Gastrocnemius medialis (tissue), 4 donors: Measurements from ENCODE around the gene RNF144A. TPM values are rescaled to one million over a fixed set of nuclear protein-coding genes. Genes with fewer than 3 reads are reported as not detected.

ENCODE experiments used
- ATAC-seq, 2 donors: fragments of 150-250 bp; one replicate each; pipeline ENCODE4 v1.9.1; 2016
- DNase-seq, 2 donors: peaks; one replicate each; pipeline ENCODE4 v3.0.0-alpha.2; 2019
- H3K27ac ChIP-seq, 4 donors: fragments of 200-600 bp; sonication (generic); 1 replicate in 1 of 4; 2 replicates in 3 of 4; pipeline ENCODE4 v1.5.1; 2016 to 2018; ENCODE audit warnings: mild to moderate bottlenecking in 2 of 4, moderate library complexity in 1 of 4
- H3K27me3 ChIP-seq, 3 donors: fragments of 200-600 bp; sonication (generic) in 2 of 3; 1 replicate in 1 of 3; 2 replicates in 2 of 3; pipeline versions ENCODE4 v1.5.1 to v1.6.0; 2016 to 2019; ENCODE audit warnings: mild to moderate bottlenecking in 1 of 3, moderate library complexity in 1 of 3
- H3K36me3 ChIP-seq, 2 donors: fragments of 200-600 bp; sonication (generic) in 1 of 2; one replicate each; pipeline ENCODE4 v1.5.1; 2017 to 2018
- H3K4me1 ChIP-seq, 2 donors: fragments of 200-600 bp; sonication (generic) in 1 of 2; one replicate each; pipeline ENCODE4 v1.5.1; 2016 to 2017; ENCODE audit warnings: mild to moderate bottlenecking in 2 of 2
- H3K4me3 ChIP-seq, 4 donors: fragments of 200-600 bp; sonication (generic) in 3 of 4; 1 replicate in 1 of 4; 2 replicates in 3 of 4; pipeline ENCODE4 v1.5.1; 2016 to 2019; ENCODE audit warnings: mild to moderate bottlenecking in 2 of 4
- H3K9me3 ChIP-seq, 3 donors: fragments of 200-600 bp; sonication (generic) in 2 of 3; 1 replicate in 1 of 3; 2 replicates in 2 of 3; pipeline ENCODE4 v1.5.1; 2016 to 2019
- POLR2A ChIP-seq, 2 donors: fragments of 450-650 bp; IDR thresholded peaks; one replicate each; pipeline ENCODE4 v1.6.1; 2017; ENCODE audit warnings: antibody characterized with exemption in 2 of 2, mild to moderate bottlenecking in 2 of 2, moderate library complexity in 2 of 2
- in situ Hi-C, 4 donors: fragments of 200-750 bp; cut with MboI; loops; one replicate each; pipeline versions ENCODE4 v1.15.0 to v1.8.0; 2017; ENCODE audit warnings: low sequenced_read_pairs in 4 of 4
- intact Hi-C: fragments of 100-400 bp; cut with DNase I; formaldehyde crosslinking; loops from one replicate; pipeline ENCODE4 v1.15.1; 2023; ENCODE audit warnings: low total_unique reads
- total RNA-seq, 4 donors: library from RNA; depleted of rRNA; stranded (reverse); fragments of >200 nt; gene quantifications; one replicate each; pipeline versions ENCODE4 v1.1.0 to v1.2.3, GENCODE V29; 2016
- TF ChIP-seq, protein P1 (sequence below), 5 experiments: fragments of 450-650 bp in 3 of 5; fragments of 200-600 bp in 2 of 5; sonication (generic) in 2 of 5; IDR thresholded peaks in 4 of 5; conservative IDR thresholded peaks in 1 of 5; 1 replicate in 4 of 5; 2 replicates in 1 of 5; pipeline ENCODE4 v1.5.1; 2016 to 2019; ENCODE audit warnings: antibody characterized with exemption in 5 of 5, mild to moderate bottlenecking in 3 of 5, moderate library complexity in 3 of 5

RNF144A gene
- total RNA-seq, 4 donors from 2014 or later, result 4.9 to 16.2 (median 10.2) TPM

DNA sequence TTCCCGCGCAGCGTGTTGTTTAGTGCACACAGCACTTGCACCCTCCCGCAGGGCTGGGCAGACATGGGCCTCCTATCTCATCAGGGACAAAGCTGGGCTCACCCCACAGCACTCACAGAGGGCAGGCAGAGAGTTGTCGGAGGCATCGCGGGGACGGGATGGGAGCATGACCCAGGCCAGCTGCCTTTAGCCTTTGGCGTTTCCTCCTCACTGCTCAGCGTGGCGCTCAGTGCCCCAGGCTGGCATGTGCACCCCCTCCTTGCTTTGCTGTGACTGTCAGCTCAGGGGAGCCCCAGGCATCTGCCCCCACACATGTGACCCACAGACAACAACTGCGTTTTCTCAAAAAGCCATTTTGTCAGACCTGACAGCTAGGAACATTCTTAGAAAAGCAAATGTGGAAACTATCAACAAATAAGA is 101.1 kb downstream of the RNF144A start:
- TF ChIP-seq POLR2A (IDR thresholded peaks at IDR 0.05), result no peak
- TF ChIP-seq, protein P1, sequence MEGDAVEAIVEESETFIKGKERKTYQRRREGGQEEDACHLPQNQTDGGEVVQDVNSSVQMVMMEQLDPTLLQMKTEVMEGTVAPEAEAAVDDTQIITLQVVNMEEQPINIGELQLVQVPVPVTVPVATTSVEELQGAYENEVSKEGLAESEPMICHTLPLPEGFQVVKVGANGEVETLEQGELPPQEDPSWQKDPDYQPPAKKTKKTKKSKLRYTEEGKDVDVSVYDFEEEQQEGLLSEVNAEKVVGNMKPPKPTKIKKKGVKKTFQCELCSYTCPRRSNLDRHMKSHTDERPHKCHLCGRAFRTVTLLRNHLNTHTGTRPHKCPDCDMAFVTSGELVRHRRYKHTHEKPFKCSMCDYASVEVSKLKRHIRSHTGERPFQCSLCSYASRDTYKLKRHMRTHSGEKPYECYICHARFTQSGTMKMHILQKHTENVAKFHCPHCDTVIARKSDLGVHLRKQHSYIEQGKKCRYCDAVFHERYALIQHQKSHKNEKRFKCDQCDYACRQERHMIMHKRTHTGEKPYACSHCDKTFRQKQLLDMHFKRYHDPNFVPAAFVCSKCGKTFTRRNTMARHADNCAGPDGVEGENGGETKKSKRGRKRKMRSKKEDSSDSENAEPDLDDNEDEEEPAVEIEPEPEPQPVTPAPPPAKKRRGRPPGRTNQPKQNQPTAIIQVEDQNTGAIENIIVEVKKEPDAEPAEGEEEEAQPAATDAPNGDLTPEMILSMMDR (IDR thresholded peaks at IDR 0.05 in 4 of 5, conservative IDR thresholded peaks at IDR 0.05 in 1 of 5), result no peak
- no peaks in the 10 kb centered on the region for H3K9me3 ChIP-seq
- peaks cover 58 to 68% of the 10 kb centered on the region in 2 donors for H3K4me1 ChIP-seq
- intact Hi-C loops, result no loop called here
- in situ Hi-C loops, result no loop called here
- peaks cover 0 to 9% of the 10 kb centered on the region in 2 donors for H3K36me3 ChIP-seq
- H3K27ac ChIP-seq, result peak overlapping the region in 1 of 4 donors; percentile 31
- no peak overlapping the region for H3K4me3 ChIP-seq
- DNase-seq (no peak), ATAC-seq (no peak)
- no peaks in the 10 kb centered on the region for H3K27me3 ChIP-seq

DNA sequence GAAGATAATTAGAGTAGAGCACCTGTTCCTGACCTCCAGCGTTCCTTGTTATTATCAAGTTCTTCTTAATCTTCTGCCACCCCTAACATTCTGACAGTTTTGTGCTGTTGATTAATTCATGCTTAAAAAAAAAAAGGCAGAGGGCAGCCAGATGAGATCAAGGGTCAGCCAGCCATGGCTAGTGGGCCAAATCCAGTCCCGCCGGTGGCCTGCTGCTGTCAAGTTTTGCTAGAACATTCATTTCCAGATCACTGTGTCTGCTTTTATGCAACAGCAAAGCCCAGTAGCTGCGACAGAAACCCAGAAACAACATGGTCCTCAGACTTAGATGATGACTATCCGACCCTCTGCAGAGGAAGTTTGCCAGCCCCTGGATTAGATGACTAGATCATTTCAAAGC is 101.6 kb downstream of the RNF144A start:
- Histone ChIP-seq H3K27ac (peak overlapping the region in 2 of 4 donors; percentile 4 to 15), H3K27me3 (no peaks in the 10 kb centered on the region), H3K4me3 (no peak overlapping the region), H3K36me3 (peaks cover 0 to 9% of the 10 kb centered on the region in 2 donors), H3K4me1 (peaks cover 62 to 72% of the 10 kb centered on the region in 2 donors), H3K9me3 (no peaks in the 10 kb centered on the region)
- TF ChIP-seq, protein P1 (IDR thresholded peaks at IDR 0.05 in 4 of 5, conservative IDR thresholded peaks at IDR 0.05 in 1 of 5), result no peak
- TF ChIP-seq POLR2A (IDR thresholded peaks at IDR 0.05), result no peak
- intact Hi-C loops (no loop called here), in situ Hi-C loops (no loop called here)
- DNase-seq (no peak), ATAC-seq (no peak)

DNA sequence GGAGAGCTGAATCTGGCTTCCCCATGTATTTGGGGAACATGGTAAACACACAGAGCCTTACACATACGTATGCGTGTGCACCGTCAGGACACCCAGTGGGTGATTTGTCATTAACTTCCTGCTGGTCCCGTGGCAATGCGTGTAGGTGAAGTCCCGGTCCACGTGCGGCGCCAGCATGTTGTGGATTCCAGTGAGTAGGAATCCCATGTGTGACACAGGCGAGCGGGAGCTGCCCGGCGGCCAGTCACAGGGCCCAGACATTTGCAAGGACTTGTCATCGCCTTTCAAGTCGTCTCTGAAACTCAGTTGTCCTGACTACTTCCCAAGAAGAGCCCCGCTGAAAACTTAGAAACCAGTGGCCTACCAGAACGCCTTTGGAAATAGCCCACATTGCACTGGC is 102.0 kb downstream of the RNF144A start:
- peaks cover 0 to 9% of the 10 kb centered on the region in 2 donors for H3K36me3 ChIP-seq
- H3K4me1 ChIP-seq, result peaks cover 61 to 73% of the 10 kb centered on the region in 2 donors
- DNase-seq, result no peak
- TF ChIP-seq, protein P1 (IDR thresholded peaks at IDR 0.05 in 4 of 5, conservative IDR thresholded peaks at IDR 0.05 in 1 of 5), result no peak
- no peak for TF ChIP-seq POLR2A (IDR thresholded peaks at IDR 0.05)
- H3K27ac ChIP-seq, result peak overlapping the region in 2 of 4 donors; percentile 4 to 15
- ATAC-seq, result no peak
- H3K4me3 ChIP-seq, result no peak overlapping the region
- H3K27me3 ChIP-seq, result no peaks in the 10 kb centered on the region
- H3K9me3 ChIP-seq, result no peaks in the 10 kb centered on the region
- in situ Hi-C loops (no loop called here), intact Hi-C loops (no loop called here)

DNA sequence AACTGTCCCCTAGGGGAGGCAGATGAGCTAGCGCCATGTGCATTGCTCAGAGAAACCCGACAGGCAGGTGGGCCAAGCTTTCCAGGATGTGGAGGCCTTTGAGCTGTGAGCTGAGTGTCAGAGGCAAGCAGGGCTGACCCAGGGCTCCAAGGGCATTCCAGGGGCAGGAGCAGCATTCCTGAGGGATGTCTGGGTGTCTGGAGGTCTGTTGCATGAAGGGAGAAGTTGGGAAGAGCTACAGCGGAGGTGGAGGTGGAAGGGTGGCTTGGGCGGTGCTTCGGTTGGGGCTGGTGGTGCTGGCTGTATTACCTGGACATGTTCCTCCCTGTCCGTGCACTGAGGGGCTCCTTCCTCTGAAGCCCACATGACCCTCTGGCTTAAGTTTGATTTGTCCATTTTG is 102.8 kb downstream of the RNF144A start:
- intact Hi-C loops, result no loop called here
- Histone ChIP-seq H3K36me3 (peaks cover 0 to 9% of the 10 kb centered on the region in 2 donors), H3K27ac (no peak overlapping the region), H3K9me3 (no peaks in the 10 kb centered on the region), H3K27me3 (no peaks in the 10 kb centered on the region), H3K4me1 (peaks cover 52 to 66% of the 10 kb centered on the region in 2 donors), H3K4me3 (no peak overlapping the region)
- ATAC-seq, result no peak
- TF ChIP-seq, protein P1 (IDR thresholded peaks at IDR 0.05 in 4 of 5, conservative IDR thresholded peaks at IDR 0.05 in 1 of 5), result no peak
- TF ChIP-seq POLR2A (IDR thresholded peaks at IDR 0.05), result no peak
- in situ Hi-C loops, result no loop called here
- DNase-seq, result no peak

DNA sequence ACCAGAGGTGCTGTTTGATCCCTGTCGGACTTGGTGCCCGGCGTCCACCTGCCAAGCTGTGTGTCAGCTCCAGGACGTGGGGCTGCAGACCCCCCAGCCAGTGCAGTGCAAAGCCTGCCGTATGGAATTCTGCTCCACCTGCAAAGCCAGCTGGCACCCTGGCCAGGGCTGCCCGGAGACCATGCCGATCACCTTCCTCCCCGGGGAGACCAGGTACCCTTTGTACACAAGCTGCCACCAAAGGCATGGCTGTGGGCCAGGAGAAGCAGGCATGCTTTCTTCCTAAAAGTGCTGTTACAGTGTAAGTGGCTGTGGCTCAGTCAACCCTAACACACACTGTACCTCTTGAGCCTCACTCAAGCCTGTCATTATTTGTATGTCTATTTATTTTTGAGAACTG is 103.3 kb downstream of the RNF144A start:
- H3K36me3 ChIP-seq, result peaks cover 0 to 9% of the 10 kb centered on the region in 2 donors

More for the DNA sequence above, 103.3 kb downstream of the RNF144A start:
- TF ChIP-seq, protein P1 (IDR thresholded peaks at IDR 0.05 in 4 of 5, conservative IDR thresholded peaks at IDR 0.05 in 1 of 5), result no peak
- no peak for TF ChIP-seq POLR2A (IDR thresholded peaks at IDR 0.05)
- DNase-seq (no peak), ATAC-seq (no peak)
- Histone ChIP-seq H3K4me3 (no peak overlapping the region), H3K27me3 (no peaks in the 10 kb centered on the region), H3K27ac (no peak overlapping the region), H3K9me3 (no peaks in the 10 kb centered on the region), H3K4me1 (peaks cover 48 to 64% of the 10 kb centered on the region in 2 donors)
- in situ Hi-C loops, result no loop called here
- intact Hi-C loops, result no loop called here
